ENCODE results near the gene A4GALT. TPM values are rescaled to one million over a fixed set of nuclear protein-coding genes. Genes with fewer than 3 reads are reported as not detected.

Gene A4GALT
- total RNA-seq, 1 experiment from 2014 or later = 6.9 TPM

- POLR2A ChIA-PET = no interaction called here
- intact Hi-C loops (cut with micrococcal nuclease; ENCODE audit: unreplicated experiment) (no loop called here), in situ Hi-C loops (cut with HindIII; ENCODE audit: low pct_unique_long_range_greater_than_20kb, low sequenced_read_pairs) (no loop called here)
- H3K4me1 ChIP-seq (ENCODE audit: control insufficient read depth, insufficient read depth, low read length) = no peaks in the 10 kb centered on the region
- DNase-seq (ENCODE audit: low read depth, low spot score) (no peak), ATAC-seq (no peak)
- H3K9me3 ChIP-seq (ENCODE audit: control insufficient read depth, insufficient read depth, low read depth, low read length) = no peaks in the 10 kb centered on the region
- H3K36me3 ChIP-seq (ENCODE audit: control insufficient read depth, insufficient read depth, low read length) = no peaks in the 10 kb centered on the region
- CTCF ChIA-PET = no interaction called here
- no peak for TF ChIP-seq TCF7L2 (IDR thresholded peaks at IDR 0.05; ENCODE audit: low read depth, low read length)
- TF ChIP-seq SIN3A (IDR thresholded peaks at IDR 0.05; ENCODE audit: borderline replicate concordance, insufficient read depth, low read depth, low read length) = no peak
- no peak for TF ChIP-seq CTCF (IDR thresholded peaks at IDR 0.05)
- TF ChIP-seq REST (IDR thresholded peaks at IDR 0.05; ENCODE audit: insufficient read depth in 1 of 2, low read depth in 2 of 2, low read length in 1 of 2) = no peak
- no peak for TF ChIP-seq POLR2AphosphoS5 (IDR thresholded peaks at IDR 0.05; ENCODE audit: low read depth, low read length)
- H3K27ac ChIP-seq (ENCODE audit: low read length) = no peak overlapping the region
- no peaks in the 10 kb centered on the region for H3K27me3 ChIP-seq (ENCODE audit: control insufficient read depth, insufficient read depth, low read length)
- H3K4me3 ChIP-seq (ENCODE audit: low read depth in 2 of 2, low read length in 2 of 2) = no peak overlapping the region
- BruUV-seq (replicated peaks) = no TSS peak
Measured at GRCh38 chr22:42725606-42726355, 5.1 kb upstream of the A4GALT start.

DNA sequence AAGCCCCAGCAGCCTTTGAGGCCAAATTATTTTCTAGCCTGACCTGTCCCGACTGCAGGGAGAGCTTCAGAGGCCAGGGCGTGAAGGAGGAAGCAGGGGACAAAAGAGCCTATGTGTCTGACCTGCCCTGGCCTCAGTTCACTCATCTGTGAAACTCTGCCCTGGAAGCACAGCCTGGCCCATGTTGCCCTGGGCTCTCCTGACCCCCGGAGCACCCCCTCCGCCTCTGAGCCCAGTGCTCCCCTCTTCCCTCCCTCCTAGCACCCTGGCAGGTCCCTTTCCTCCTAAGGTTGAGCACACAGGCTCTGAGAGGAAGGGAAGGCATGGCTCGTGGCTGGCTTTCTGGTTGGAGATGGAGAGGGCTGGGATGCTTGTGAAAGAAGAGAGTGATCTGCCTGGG lies 3.4 kb upstream of the A4GALT start:
- BruUV-seq (replicated peaks) = no TSS peak

More for the DNA sequence above, 3.4 kb upstream of the A4GALT start:
- TF ChIP-seq CTCF (IDR thresholded peaks at IDR 0.05) = no peak
- TF ChIP-seq REST (IDR thresholded peaks at IDR 0.05; ENCODE audit: insufficient read depth in 1 of 2, low read depth in 2 of 2, low read length in 1 of 2) = no peak
- no peak for TF ChIP-seq SIN3A (IDR thresholded peaks at IDR 0.05; ENCODE audit: borderline replicate concordance, insufficient read depth, low read depth, low read length)
- TF ChIP-seq TCF7L2 (IDR thresholded peaks at IDR 0.05; ENCODE audit: low read depth, low read length) = no peak
- no peak for TF ChIP-seq POLR2AphosphoS5 (IDR thresholded peaks at IDR 0.05; ENCODE audit: low read depth, low read length)
- Histone ChIP-seq H3K27ac (ENCODE audit: low read length) (no peak overlapping the region), H3K4me3 (ENCODE audit: low read depth in 2 of 2, low read length in 2 of 2) (no peak overlapping the region), H3K4me1 (ENCODE audit: control insufficient read depth, insufficient read depth, low read length) (no peaks in the 10 kb centered on the region), H3K36me3 (ENCODE audit: control insufficient read depth, insufficient read depth, low read length) (no peaks in the 10 kb centered on the region; the same call in 1 of the 2 replicates), H3K27me3 (ENCODE audit: control insufficient read depth, insufficient read depth, low read length) (no peaks in the 10 kb centered on the region), H3K9me3 (ENCODE audit: control insufficient read depth, insufficient read depth, low read depth, low read length) (no peaks in the 10 kb centered on the region)
- ChIA-PET CTCF (no interaction called here), POLR2A (no interaction called here)
- in situ Hi-C loops (cut with HindIII; ENCODE audit: low pct_unique_long_range_greater_than_20kb, low sequenced_read_pairs) = no loop called here
- ATAC-seq = no peak
- no peak for DNase-seq (ENCODE audit: low read depth, low spot score)
- intact Hi-C loops (cut with micrococcal nuclease; ENCODE audit: unreplicated experiment) = no loop called here
